Measurements from ENCODE around the gene DPH7.
"Not testable (repeated sequence)": the region's sequence is repeated elsewhere in the genome, so short reads cannot be mapped to it uniquely, and the experiment has no call there.

Gene DPH7

DNA sequence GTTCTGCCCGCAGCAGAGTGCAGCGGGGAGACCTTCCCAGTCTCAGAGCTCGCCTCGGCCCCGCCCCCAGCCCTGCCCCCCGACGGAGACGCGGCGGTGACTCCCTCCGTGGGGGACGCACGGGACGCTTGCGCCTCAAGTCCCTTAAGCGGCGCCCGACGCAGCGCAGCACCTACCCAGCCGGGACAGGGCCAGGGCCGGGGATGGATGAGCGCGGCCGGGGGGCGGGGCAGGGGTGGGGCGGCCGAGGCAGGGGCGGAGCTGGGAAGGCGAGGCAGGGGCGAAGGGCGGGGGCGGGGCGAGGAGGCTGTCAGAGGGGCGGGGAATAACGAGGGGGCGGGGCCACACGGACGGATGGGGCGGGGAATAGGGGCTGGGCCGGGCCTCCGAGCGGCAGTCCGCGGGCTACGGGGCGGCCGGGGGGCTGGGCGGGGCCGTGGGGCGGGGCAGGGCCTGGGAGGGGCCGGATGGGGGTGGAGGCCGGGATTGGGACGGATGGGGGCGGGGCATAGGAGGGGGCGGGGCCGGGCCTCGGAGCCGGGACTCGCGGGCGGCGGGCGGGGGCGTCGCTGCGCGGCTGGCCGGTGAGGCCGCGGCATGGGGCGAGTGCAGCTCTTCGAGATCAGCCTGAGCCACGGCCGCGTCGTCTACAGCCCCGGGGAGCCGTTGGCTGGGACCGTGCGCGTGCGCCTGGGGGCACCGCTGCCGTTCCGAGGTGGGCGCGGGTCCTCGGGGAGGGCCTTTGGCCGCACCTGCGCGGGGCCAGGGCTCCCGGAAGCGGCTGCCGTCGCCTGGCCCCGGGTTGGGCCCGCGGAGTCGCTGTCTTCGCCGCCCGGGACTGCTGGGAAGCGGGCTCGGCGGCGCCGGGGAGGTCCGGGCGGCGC is 26.6 kb upstream of the DPH7 start, which contains the start of gene ARRDC1:
ARRDC1 (plus strand) TSS at position 566 of the 884 bp plus-strand sequence; CDS start at position 598, 32 bp downstream.
- H3K9me3 ChIP-seq (ENCODE audit: control insufficient read depth, insufficient read depth, low read length): no peaks in the 10 kb centered on the region
- H3K36me3 ChIP-seq (ENCODE audit: control insufficient read depth, insufficient read depth, low read length): no peaks in the 10 kb centered on the region
- H3K27ac ChIP-seq (ENCODE audit: low read depth, low read length): peak within 1 kb of the TSS; percentile 76
- H3K9ac ChIP-seq (ENCODE audit: low read depth, low read length): peak within 1 kb of the TSS; percentile 64; the same call in 1 of the 2 replicates
- peaks cover 8% of the 10 kb centered on the region for H3K27me3 ChIP-seq (ENCODE audit: control insufficient read depth, insufficient read depth, low read length)
- peaks cover 6% of the 10 kb centered on the region; the same call in 1 of the 2 replicates for H3K4me1 ChIP-seq (ENCODE audit: control insufficient read depth, insufficient read depth, low read length)
- H3K4me3 ChIP-seq (ENCODE audit: low read depth, low read length): peak within 1 kb of the TSS; percentile 80

DNA sequence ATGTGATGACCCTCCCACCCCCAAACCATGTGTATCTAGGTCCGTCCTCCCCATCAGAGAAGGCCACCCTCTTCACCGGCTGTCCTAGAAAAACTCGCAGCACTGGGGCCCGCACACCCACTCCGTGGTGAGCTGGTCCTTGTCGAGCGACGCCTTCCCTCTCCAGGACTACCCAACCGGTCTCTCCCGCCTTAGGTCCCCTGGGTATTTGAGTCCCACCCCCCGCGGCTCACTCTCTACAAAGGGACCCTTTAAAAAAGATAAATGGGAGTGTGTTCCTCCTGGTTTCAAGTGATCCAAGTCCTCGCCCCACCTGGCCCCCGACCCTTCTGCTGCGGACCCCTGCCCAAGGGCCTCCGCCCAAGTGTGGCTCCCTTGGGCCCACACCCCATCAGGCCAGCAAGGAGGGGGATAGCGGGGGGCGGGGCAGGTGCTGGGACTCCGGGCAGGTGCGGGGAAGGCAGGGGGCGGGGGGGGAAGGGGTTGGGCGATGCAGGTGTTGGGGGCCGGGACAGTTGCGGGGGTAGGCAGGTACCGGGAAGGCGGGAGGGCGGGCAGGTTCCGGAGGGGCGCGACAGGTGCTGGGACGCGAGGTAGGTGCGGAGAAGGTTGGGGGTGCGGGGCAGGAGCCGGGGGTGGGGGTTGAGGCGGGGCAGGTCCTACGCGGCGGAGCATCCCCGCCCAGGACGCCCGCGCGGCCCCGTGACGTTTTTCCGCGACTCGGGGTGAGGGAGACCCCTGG is 25.8 kb upstream of the DPH7 start:
- H3K4me3 ChIP-seq (ENCODE audit: low read depth, low read length): peak overlapping the region; percentile 45; the same call in 1 of the 2 replicates
- peaks cover 6% of the 10 kb centered on the region; the same call in 1 of the 2 replicates for H3K4me1 ChIP-seq (ENCODE audit: control insufficient read depth, insufficient read depth, low read length)
- H3K27me3 ChIP-seq (ENCODE audit: control insufficient read depth, insufficient read depth, low read length): peaks cover 8% of the 10 kb centered on the region
- H3K9me3 ChIP-seq (ENCODE audit: control insufficient read depth, insufficient read depth, low read length): no peaks in the 10 kb centered on the region
- no peaks in the 10 kb centered on the region for H3K36me3 ChIP-seq (ENCODE audit: control insufficient read depth, insufficient read depth, low read length)
- no peak overlapping the region for H3K9ac ChIP-seq (ENCODE audit: low read depth, low read length)
- H3K27ac ChIP-seq (ENCODE audit: low read depth, low read length): no peak overlapping the region

DNA sequence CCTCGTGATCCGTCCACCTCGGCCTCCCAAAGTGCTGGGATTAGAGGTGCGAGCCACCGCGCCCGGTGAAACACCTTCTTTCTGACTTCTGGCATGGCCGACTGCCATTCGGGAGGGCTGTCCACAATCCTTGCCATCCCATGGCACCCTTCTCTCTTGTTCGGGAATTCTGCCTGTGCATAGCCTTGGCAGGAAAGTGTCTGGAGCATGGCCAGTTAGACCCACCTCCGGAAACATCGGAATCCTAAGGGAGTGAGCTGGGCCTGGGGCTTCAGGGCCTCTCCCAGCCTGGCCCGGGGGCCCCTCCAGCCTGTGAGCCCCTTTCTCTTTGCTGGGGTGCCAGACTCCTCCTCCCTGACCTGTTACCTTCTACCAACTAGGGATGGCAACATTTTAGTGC is 25.2 kb upstream of the DPH7 start:
- Histone ChIP-seq H3K4me1 (ENCODE audit: control insufficient read depth, insufficient read depth, low read length) (peaks cover 6% of the 10 kb centered on the region; the same call in 1 of the 2 replicates), H3K9me3 (ENCODE audit: control insufficient read depth, insufficient read depth, low read length) (no peaks in the 10 kb centered on the region), H3K36me3 (ENCODE audit: control insufficient read depth, insufficient read depth, low read length) (no peaks in the 10 kb centered on the region), H3K4me3 (ENCODE audit: low read depth, low read length) (0 out of 2 replicates have a peak overlapping the region, but pooled peaks have one; percentile 45), H3K27me3 (ENCODE audit: control insufficient read depth, insufficient read depth, low read length) (peaks cover 8% of the 10 kb centered on the region), H3K27ac (ENCODE audit: low read depth, low read length) (no peak overlapping the region), H3K9ac (ENCODE audit: low read depth, low read length) (no peak overlapping the region)

DNA sequence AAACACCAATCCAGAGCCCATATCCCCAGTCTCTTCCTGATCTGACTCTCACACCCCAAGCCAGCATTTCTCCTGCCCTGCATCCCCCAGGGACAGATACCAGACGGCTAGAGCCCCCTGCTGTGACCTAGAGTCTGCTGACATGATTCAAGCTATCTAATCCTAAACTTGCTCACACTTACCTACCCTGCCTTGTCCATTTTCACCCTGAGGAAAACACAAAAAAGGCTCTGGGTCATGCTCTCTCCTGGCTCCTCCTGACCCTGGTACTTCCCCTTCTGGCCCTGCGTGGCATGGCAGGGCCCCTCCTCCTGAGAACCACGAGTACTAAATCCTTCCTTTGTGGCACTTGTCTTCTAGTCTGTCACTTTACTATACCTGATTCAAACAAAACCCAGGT is 23.9 kb upstream of the DPH7 start:
- no peaks in the 10 kb centered on the region for H3K36me3 ChIP-seq (ENCODE audit: control insufficient read depth, insufficient read depth, low read length)
- H3K9me3 ChIP-seq (ENCODE audit: control insufficient read depth, insufficient read depth, low read length): no peaks in the 10 kb centered on the region
- no peak overlapping the region for H3K27ac ChIP-seq (ENCODE audit: low read depth, low read length)
- H3K9ac ChIP-seq (ENCODE audit: low read depth, low read length): no peak overlapping the region
- peaks cover 8% of the 10 kb centered on the region for H3K27me3 ChIP-seq (ENCODE audit: control insufficient read depth, insufficient read depth, low read length)
- no peak overlapping the region for H3K4me3 ChIP-seq (ENCODE audit: low read depth, low read length)
- peaks cover 6% of the 10 kb centered on the region; the same call in 1 of the 2 replicates for H3K4me1 ChIP-seq (ENCODE audit: control insufficient read depth, insufficient read depth, low read length)

DNA sequence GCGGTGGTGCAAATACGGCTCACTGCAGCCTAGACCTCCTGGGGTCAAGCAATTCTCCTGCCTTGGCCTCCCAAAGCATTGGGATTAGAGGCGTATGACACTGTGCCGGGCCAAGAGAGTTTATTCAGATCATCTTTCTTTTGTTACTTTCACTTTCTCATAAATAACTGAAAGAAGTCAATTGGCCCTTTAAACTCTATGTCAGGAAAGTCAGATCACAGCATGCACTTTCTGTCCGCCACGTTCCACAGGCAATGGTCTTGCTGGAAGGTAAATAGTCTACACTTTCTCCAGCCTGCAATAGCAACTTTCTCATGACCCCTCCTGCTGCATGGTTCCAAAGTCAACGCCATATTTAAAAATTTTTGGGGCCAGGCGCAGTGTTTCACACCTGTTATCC is 20.2 kb upstream of the DPH7 start:
- Histone ChIP-seq H3K9me3 (ENCODE audit: control insufficient read depth, insufficient read depth, low read length) (no peaks in the 10 kb centered on the region), H3K27ac (ENCODE audit: low read depth, low read length) (no peak overlapping the region), H3K4me3 (ENCODE audit: low read depth, low read length) (no peak overlapping the region), H3K27me3 (ENCODE audit: control insufficient read depth, insufficient read depth, low read length) (0 out of 2 replicates have a peak, but pooled peaks cover 2% of the 10 kb centered on the region), H3K4me1 (ENCODE audit: control insufficient read depth, insufficient read depth, low read length) (no peaks in the 10 kb centered on the region), H3K9ac (ENCODE audit: low read depth, low read length) (no peak overlapping the region), H3K36me3 (ENCODE audit: control insufficient read depth, insufficient read depth, low read length) (no peaks in the 10 kb centered on the region)

DNA sequence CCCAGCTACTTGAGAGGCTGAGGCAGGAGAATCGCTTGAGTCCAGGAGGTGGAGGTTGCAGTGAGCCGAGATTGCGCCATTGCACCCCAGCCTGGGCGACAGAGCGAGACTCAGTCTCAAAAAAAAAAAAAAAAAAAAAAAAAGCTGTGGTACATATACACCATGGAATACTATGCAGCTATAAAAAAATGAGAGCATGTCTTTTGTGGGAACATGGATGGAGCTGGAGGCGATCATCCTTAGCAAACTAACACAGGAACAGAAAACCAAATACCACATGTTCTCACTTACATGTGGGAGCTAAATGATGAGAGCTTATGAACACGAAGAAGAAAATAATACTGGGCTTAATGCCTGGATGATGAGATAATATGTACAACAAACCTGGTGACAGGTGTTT is 17.9 kb upstream of the DPH7 start:
- H3K4me3 ChIP-seq (ENCODE audit: low read depth, low read length); H3K9me3 ChIP-seq (ENCODE audit: control insufficient read depth, insufficient read depth, low read length); H3K36me3 ChIP-seq (ENCODE audit: control insufficient read depth, insufficient read depth, low read length); H3K27me3 ChIP-seq (ENCODE audit: control insufficient read depth, insufficient read depth, low read length); H3K9ac ChIP-seq (ENCODE audit: low read depth, low read length); H3K27ac ChIP-seq (ENCODE audit: low read depth, low read length); H3K4me1 ChIP-seq (ENCODE audit: control insufficient read depth, insufficient read depth, low read length): not testable (repeated sequence)

DNA sequence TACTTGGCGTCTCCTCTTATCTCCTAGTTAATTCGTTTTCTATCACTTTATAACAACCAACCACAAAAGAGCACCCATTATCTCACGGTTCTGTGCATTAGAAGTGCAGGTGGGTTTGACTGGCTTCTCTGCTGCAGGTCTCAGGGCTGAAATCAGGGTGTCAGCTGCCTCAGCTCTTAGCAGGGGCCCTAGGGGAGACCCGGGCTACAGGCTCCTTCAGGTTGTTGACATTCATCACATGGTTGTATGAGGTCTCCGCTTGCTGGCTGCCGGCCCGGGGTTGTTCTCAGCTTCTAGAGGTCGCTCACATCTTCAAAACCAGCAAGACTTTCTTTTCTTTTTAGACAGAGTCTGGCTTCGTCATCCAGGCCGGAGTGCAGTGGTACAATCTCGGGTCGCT is 14.5 kb upstream of the DPH7 start:
- H3K9me3 ChIP-seq (ENCODE audit: control insufficient read depth, insufficient read depth, low read length): no peaks in the 10 kb centered on the region
- H3K4me1 ChIP-seq (ENCODE audit: control insufficient read depth, insufficient read depth, low read length): 0 out of 2 replicates have a peak, but pooled peaks cover 6% of the 10 kb centered on the region
- no peak overlapping the region for H3K4me3 ChIP-seq (ENCODE audit: low read depth, low read length)
- H3K36me3 ChIP-seq (ENCODE audit: control insufficient read depth, insufficient read depth, low read length): peaks cover 9% of the 10 kb centered on the region
- no peaks in the 10 kb centered on the region for H3K27me3 ChIP-seq (ENCODE audit: control insufficient read depth, insufficient read depth, low read length)
- H3K9ac ChIP-seq (ENCODE audit: low read depth, low read length): no peak overlapping the region
- no peak overlapping the region for H3K27ac ChIP-seq (ENCODE audit: low read depth, low read length)

DNA sequence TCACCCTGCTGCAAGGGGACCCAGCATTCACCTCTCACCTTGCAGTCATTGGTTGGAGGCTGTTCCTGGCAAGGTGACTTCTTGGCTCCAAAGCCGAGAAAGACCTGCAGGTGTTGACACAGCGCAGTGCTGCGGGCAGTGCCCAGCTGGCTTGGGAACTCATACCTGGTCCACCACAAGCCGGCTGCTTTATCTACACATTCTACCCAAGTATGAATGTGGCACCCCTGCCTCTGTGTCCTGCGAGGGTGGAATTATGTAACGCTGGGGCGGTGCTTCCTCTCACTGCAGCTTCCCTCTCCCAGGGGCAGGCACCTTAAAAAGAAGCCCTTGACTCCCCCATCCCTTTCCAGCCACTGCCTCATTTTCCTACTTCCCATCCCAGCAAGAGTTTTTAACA is 14.0 kb upstream of the DPH7 start:
- Histone ChIP-seq H3K9ac (ENCODE audit: low read depth, low read length) (no peak overlapping the region), H3K9me3 (ENCODE audit: control insufficient read depth, insufficient read depth, low read length) (no peaks in the 10 kb centered on the region), H3K4me3 (ENCODE audit: low read depth, low read length) (no peak overlapping the region), H3K36me3 (ENCODE audit: control insufficient read depth, insufficient read depth, low read length) (peaks cover 13% of the 10 kb centered on the region), H3K27ac (ENCODE audit: low read depth, low read length) (no peak overlapping the region), H3K4me1 (ENCODE audit: control insufficient read depth, insufficient read depth, low read length) (0 out of 2 replicates have a peak, but pooled peaks cover 6% of the 10 kb centered on the region), H3K27me3 (ENCODE audit: control insufficient read depth, insufficient read depth, low read length) (no peaks in the 10 kb centered on the region)

DNA sequence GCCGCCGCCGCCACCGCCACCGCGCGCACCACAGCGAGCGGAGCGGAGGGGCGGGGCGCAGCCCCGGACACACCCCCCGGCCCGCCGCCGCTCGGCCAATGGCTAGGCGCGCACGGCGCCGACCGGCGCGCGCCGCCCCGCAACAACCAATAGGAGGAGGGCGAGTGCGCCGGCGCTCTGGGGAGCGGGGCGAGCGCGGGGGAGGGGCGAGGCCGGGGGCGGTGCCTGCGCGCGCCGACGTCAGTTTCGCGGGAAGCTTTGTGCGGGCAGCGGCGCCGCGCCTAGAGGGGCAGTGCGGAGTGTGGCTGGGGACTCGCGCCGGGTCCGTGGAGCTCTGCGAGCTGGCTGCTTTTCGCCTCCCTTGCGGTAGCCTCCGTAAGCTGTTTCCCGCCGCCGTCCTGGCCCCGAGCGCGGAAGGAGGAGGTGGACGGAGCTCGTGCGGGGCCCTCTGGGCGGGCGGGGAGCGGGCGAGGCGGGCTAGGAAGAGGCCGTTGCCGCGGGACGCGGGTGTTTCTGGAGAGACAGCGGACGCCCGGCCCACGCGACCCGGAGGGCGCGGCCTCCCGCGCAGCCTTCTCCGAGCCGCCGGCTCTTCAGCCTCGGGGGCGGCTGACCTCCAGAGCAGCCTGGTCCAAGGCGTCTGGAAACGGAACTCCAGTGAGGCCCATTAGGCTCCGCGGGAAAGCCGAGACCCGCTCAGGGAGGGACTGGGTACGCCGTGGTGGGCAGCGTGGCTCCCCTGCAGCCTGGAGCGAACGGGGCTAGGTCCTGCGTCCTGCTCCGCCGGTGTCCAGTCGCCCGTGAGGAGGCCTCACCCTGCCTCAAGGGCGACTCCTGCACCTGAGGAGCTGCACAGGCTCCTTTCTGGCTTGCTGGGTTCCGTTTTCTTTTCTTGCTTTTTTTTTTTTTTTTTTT is 12.0 kb upstream of the DPH7 start, which contains the start of gene ZMYND19:
ZMYND19 (minus strand) TSS at position 44 of the 915 bp plus-strand sequence. CDS start 249 bp downstream, outside the sequence.
- Histone ChIP-seq H3K36me3 (ENCODE audit: control insufficient read depth, insufficient read depth, low read length) (peaks cover 34% of the 10 kb centered on the region), H3K9ac (ENCODE audit: low read depth, low read length) (peak within 1 kb of the TSS; percentile 73), H3K27ac (ENCODE audit: low read depth, low read length) (no peak within 1 kb of the TSS), H3K4me3 (ENCODE audit: low read depth, low read length) (peak within 1 kb of the TSS; percentile 91), H3K9me3 (ENCODE audit: control insufficient read depth, insufficient read depth, low read length) (no peaks in the 10 kb centered on the region), H3K27me3 (ENCODE audit: control insufficient read depth, insufficient read depth, low read length) (no peaks in the 10 kb centered on the region), H3K4me1 (ENCODE audit: control insufficient read depth, insufficient read depth, low read length) (0 out of 2 replicates have a peak, but pooled peaks cover 6% of the 10 kb centered on the region)

DNA sequence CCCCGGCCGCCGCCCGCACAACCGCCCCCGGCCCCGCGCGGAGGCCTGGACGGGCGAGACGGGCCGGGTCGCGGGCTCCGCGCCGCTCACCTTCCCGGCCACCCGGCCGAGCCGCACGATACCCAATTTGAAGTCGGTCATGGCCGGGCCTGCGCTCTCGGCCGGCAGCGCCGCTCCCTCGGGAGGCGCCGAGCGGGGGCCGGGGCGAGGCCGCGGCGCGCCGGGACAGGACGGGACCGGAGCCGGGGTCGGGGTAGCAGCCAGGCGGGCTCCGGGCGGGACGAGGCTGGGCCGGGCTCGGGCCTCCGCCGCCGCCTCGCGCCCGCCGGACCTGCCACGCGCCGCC is 11.4 kb upstream of the DPH7 start:
- Histone ChIP-seq H3K4me3 (ENCODE audit: low read depth, low read length) (peak overlapping the region; percentile 67; the same call in 1 of the 2 replicates), H3K27me3 (ENCODE audit: control insufficient read depth, insufficient read depth, low read length) (no peaks in the 10 kb centered on the region), H3K36me3 (ENCODE audit: control insufficient read depth, insufficient read depth, low read length) (peaks cover 39% of the 10 kb centered on the region), H3K9ac (ENCODE audit: low read depth, low read length) (no peak overlapping the region; the same call in 1 of the 2 replicates), H3K27ac (ENCODE audit: low read depth, low read length) (no peak overlapping the region), H3K4me1 (ENCODE audit: control insufficient read depth, insufficient read depth, low read length) (0 out of 2 replicates have a peak, but pooled peaks cover 6% of the 10 kb centered on the region), H3K9me3 (ENCODE audit: control insufficient read depth, insufficient read depth, low read length) (no peaks in the 10 kb centered on the region)

Data from HUES48 (cell line).